NCI-H82 treated with DMSO at 0.1 percent for 48 hours (cell line): ENCODE measurements around the gene SFT2D1.

Source experiments
- DNase-seq: peaks from one replicate; lab custom pipeline; 2025; ENCODE audit not compliant: unreplicated experiment; lab: John Stamatoyannopoulos, UW

Gene SFT2D1

GRCh38 chr6:166335378-166336302 lies 6.7 kb downstream of the SFT2D1 start:
- no peak for DNase-seq

- no peak for DNase-seq
Measured at GRCh38 chr6:166334878-166335277, 7.5 kb downstream of the SFT2D1 start.

- DNase-seq = no peak
Measured at GRCh38 chr6:166333172-166333995, 9.0 kb downstream of the SFT2D1 start.

GRCh38 chr6:166331503-166332415 lies 10.6 kb downstream of the SFT2D1 start:
- no peak for DNase-seq

- DNase-seq = no peak
Measured at GRCh38 chr6:166330612-166331011, 11.7 kb downstream of the SFT2D1 start.

GRCh38 chr6:166325383-166326042 lies 16.8 kb downstream of the SFT2D1 start:
- DNase-seq = no peak

GRCh38 chr6:166323395-166323794 lies 18.9 kb downstream of the SFT2D1 start:
- no peak for DNase-seq

- no peak for DNase-seq
Measured at GRCh38 chr6:166318649-166319600, 23.4 kb downstream of the SFT2D1 start.

GRCh38 chr6:166318227-166318626 lies 24.1 kb downstream of the SFT2D1 start:
- no peak for DNase-seq

GRCh38 chr6:166317261-166318212 lies 24.8 kb downstream of the SFT2D1 start:
- no peak for DNase-seq

GRCh38 chr6:166315436-166315835 lies 26.9 kb downstream of the SFT2D1 start:
- no peak for DNase-seq

GRCh38 chr6:166314454-166314853 lies 27.9 kb downstream of the SFT2D1 start:
- DNase-seq = no peak

- DNase-seq = peak; percentile 15
Measured at GRCh38 chr6:166313255-166314070, 28.9 kb downstream of the SFT2D1 start.

- DNase-seq = no peak
Measured at GRCh38 chr6:166312832-166313231, 29.5 kb downstream of the SFT2D1 start.

GRCh38 chr6:166310634-166311033 lies 31.7 kb downstream of the SFT2D1 start:
- DNase-seq = no peak

GRCh38 chr6:166309977-166310376 lies 32.4 kb downstream of the SFT2D1 start:
- DNase-seq = no peak
